GM12878 (cell line): Measurements from ENCODE around the gene TRIM60.

ENCODE experiments used
- EGR1 ChIP-seq, 2 experiments: IDR thresholded peaks; 1 replicate in 1 of 2; 2 replicates in 1 of 2; pipeline ENCODE4 v1.6.1; 2011 to 2012; ENCODE audit warnings: low read depth in 2 of 2, low read length in 2 of 2, borderline replicate concordance in 1 of 2, mild to moderate bottlenecking in 1 of 2, moderate library complexity in 1 of 2
- HDGF ChIP-seq: fragments of 450-650 bp; IDR thresholded peaks from 2 replicates; pipeline ENCODE4 v1.6.1; 2016; ENCODE audit warnings: antibody characterized with exemption
- MYC ChIP-seq: IDR thresholded peaks from 2 replicates; pipeline ENCODE4 v1.6.1; 2011; ENCODE audit warnings: mild to moderate bottlenecking, low read length, moderate library complexity, inconsistent platforms; ENCODE audit not compliant: insufficient read depth, insufficient replicate concordance, insufficient read length, severe bottlenecking
- POLR2AphosphoS5 ChIP-seq: IDR thresholded peaks from 2 replicates; pipeline ENCODE4 v1.6.1; 2011; ENCODE audit warnings: mild to moderate bottlenecking, low read length, inconsistent platforms
- RAD21 ChIP-seq: IDR thresholded peaks from 2 replicates; pipeline ENCODE4 v1.6.1; 2011; ENCODE audit warnings: mild to moderate bottlenecking, low read depth, low read length, moderate library complexity; ENCODE audit not compliant: insufficient read depth
- RELA ChIP-seq: fragments of 450-650 bp; IDR thresholded peaks from 2 replicates; pipeline ENCODE4 v1.8.0; 2014; ENCODE audit warnings: borderline replicate concordance; ENCODE audit not compliant: partially characterized antibody
- SMAD1 ChIP-seq: fragments of 450-650 bp; IDR thresholded peaks from 2 replicates; pipeline ENCODE4 v1.6.1; 2018; ENCODE audit warnings: mild to moderate bottlenecking, low read depth; ENCODE audit not compliant: partially characterized antibody
- TF ChIP-seq, protein P1 (sequence below), 3 experiments: IDR thresholded peaks in 2 of 3; conservative IDR thresholded peaks in 1 of 3; 2 replicates each; pipeline ENCODE4 v1.5.1; 2011; ENCODE audit warnings: low read depth in 3 of 3, low read length in 3 of 3, mild to moderate bottlenecking in 3 of 3, control low read depth in 2 of 3, moderate library complexity in 2 of 3, inconsistent platforms in 1 of 3, mixed read lengths in 1 of 3; ENCODE audit not compliant: control insufficient read depth in 2 of 3, insufficient read depth in 1 of 3; ENCODE audit errors: extremely low read depth in 1 of 3

DNA sequence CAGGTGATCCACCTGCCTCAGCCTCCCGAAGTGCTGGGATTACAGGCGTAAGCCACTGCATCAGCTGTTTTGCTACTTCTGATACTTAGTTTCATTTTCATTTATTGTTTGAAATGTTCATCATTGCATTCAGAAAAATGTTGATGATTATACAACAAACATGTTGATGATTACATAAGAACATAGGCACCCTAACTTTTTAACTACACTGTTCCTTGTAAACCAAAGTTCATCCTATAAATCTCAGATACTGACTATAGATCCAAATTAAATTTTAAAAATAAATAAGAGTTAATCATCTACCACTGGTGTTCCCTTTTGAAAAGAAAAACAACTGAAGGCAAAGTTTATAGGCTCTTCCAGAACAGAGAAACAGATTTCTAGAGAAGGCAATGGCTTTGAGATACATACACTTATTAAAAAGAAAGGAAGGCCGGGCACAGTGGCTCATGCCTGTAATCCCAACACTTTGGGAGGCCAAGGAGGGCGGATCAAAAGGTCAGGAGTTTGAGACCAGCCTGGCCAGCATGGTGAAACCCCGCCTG, 45.3 kb downstream of the TRIM60 start:
- no peak for TF ChIP-seq POLR2AphosphoS5
- no peak for TF ChIP-seq SMAD1
- TF ChIP-seq MYC = no peak
- TF ChIP-seq EGR1 (IDR thresholded peaks at IDR 0.05; ENCODE audit: borderline replicate concordance in 1 of 2, low read depth in 2 of 2, low read length in 2 of 2) = no peak
- TF ChIP-seq RELA = no peak
- no peak for TF ChIP-seq RAD21
- TF ChIP-seq, protein P1, sequence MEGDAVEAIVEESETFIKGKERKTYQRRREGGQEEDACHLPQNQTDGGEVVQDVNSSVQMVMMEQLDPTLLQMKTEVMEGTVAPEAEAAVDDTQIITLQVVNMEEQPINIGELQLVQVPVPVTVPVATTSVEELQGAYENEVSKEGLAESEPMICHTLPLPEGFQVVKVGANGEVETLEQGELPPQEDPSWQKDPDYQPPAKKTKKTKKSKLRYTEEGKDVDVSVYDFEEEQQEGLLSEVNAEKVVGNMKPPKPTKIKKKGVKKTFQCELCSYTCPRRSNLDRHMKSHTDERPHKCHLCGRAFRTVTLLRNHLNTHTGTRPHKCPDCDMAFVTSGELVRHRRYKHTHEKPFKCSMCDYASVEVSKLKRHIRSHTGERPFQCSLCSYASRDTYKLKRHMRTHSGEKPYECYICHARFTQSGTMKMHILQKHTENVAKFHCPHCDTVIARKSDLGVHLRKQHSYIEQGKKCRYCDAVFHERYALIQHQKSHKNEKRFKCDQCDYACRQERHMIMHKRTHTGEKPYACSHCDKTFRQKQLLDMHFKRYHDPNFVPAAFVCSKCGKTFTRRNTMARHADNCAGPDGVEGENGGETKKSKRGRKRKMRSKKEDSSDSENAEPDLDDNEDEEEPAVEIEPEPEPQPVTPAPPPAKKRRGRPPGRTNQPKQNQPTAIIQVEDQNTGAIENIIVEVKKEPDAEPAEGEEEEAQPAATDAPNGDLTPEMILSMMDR (IDR thresholded peaks at IDR 0.05 in 2 of 3, conservative IDR thresholded peaks at IDR 0.05 in 1 of 3; ENCODE audit: control insufficient read depth in 2 of 3, extremely low read depth in 1 of 3, insufficient read depth in 1 of 3, low read depth in 3 of 3, low read length in 3 of 3) = no peak
- TF ChIP-seq HDGF = no peak
